ENCODE measurements around the gene SCUBE1.

Gene SCUBE1

DNA sequence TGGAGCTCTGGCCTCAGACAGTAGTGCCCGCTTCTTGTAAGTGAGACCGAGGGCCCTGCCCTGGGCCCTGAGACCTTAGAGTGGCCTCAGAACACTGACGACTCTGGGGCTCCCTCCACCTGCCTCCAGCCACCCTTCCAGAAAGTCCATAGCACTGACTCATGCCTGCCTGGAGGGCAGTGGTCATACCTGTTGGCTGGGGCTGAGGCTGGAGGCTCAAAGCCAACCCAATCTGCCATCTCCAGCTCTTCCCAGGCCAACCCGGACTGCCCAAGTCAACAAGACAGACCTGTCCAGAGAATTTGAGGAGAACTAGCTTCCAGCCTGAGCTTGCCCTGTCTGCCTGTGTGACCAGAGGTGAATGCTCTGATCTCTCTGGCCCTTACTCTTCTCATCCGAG is 89.3 kb downstream of the SCUBE1 start:
- no peak overlapping the region for H3K4me3 ChIP-seq (ENCODE audit: low read depth, low read length)
- no peak for DNase-seq (ENCODE audit: low read depth)
- TF ChIP-seq, protein P1, sequence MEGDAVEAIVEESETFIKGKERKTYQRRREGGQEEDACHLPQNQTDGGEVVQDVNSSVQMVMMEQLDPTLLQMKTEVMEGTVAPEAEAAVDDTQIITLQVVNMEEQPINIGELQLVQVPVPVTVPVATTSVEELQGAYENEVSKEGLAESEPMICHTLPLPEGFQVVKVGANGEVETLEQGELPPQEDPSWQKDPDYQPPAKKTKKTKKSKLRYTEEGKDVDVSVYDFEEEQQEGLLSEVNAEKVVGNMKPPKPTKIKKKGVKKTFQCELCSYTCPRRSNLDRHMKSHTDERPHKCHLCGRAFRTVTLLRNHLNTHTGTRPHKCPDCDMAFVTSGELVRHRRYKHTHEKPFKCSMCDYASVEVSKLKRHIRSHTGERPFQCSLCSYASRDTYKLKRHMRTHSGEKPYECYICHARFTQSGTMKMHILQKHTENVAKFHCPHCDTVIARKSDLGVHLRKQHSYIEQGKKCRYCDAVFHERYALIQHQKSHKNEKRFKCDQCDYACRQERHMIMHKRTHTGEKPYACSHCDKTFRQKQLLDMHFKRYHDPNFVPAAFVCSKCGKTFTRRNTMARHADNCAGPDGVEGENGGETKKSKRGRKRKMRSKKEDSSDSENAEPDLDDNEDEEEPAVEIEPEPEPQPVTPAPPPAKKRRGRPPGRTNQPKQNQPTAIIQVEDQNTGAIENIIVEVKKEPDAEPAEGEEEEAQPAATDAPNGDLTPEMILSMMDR (IDR thresholded peaks at IDR 0.05; ENCODE audit: low read depth, low read length, missing control alignments): no peak
- in situ Hi-C loops (cut with HindIII; ENCODE audit: low sequenced_read_pairs): no loop called here

- H3K4me3 ChIP-seq (ENCODE audit: low read depth, low read length): no peak overlapping the region
- no peak for DNase-seq (ENCODE audit: low read depth)
- in situ Hi-C loops (cut with HindIII; ENCODE audit: low sequenced_read_pairs): no loop called here
- TF ChIP-seq, protein P1 (IDR thresholded peaks at IDR 0.05; ENCODE audit: low read depth, low read length, missing control alignments): no peak
These were observed 90.9 kb downstream of the SCUBE1 start for GRCh38 chr22:43252319-43252718.

DNA sequence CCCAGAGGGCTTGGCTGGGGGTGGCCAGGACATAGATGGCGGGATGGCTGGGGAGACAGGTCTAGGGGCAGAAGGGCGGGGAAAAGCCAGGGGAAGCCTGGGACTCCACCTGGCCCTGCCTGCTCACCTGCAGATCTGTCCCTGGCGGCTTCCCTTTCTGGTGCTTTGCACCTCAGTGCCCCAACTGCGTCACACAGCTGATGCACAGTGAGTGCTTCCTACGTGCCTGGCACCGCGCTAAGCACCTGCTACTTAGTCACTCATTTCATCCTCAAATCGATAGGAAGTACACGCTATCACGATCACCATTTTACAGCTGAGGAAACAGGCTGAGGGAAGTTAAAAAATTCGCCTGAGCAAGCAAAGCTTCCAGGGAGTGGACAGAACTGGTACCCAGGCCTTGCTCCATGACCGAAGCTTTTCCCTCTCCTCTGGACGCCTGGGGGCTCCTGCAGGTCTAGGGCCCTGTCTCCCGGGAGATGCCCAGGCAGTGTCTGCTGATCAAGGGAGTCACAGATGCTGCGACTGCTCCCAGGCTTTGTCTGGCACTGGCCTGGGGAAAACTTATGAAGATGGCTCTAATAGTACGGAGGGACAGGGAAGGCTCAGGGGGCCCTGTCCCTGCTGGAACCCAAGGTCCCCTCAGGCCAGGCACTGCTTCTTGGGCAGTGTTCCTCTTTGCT is 93.2 kb downstream of the SCUBE1 start:
- H3K4me3 ChIP-seq (ENCODE audit: low read depth, low read length): no peak overlapping the region
- no peak for DNase-seq (ENCODE audit: low read depth)
- in situ Hi-C loops (cut with HindIII; ENCODE audit: low sequenced_read_pairs): no loop called here
- TF ChIP-seq, protein P1 (IDR thresholded peaks at IDR 0.05; ENCODE audit: low read depth, low read length, missing control alignments): no peak

GRCh38 chr22:43247546-43248260 is 95.5 kb downstream of the SCUBE1 start:
- no peak for DNase-seq (ENCODE audit: low read depth)
- in situ Hi-C loops (cut with HindIII; ENCODE audit: low sequenced_read_pairs): no loop called here

GRCh38 chr22:43246188-43246587 is 97.0 kb downstream of the SCUBE1 start:
- TF ChIP-seq, protein P1 (IDR thresholded peaks at IDR 0.05; ENCODE audit: low read depth, low read length, missing control alignments): no peak
- DNase-seq (ENCODE audit: low read depth): no peak
- no peak overlapping the region for H3K4me3 ChIP-seq (ENCODE audit: low read depth, low read length)
- in situ Hi-C loops (cut with HindIII; ENCODE audit: low sequenced_read_pairs): no loop called here

More at GRCh38 chr22:43247546-43248260, 95.5 kb downstream of the SCUBE1 start:
- TF ChIP-seq, protein P1 (IDR thresholded peaks at IDR 0.05; ENCODE audit: low read depth, low read length, missing control alignments): no peak
- no peak overlapping the region for H3K4me3 ChIP-seq (ENCODE audit: low read depth, low read length)

GRCh38 chr22:43245717-43246116 is 97.5 kb downstream of the SCUBE1 start:
- no peak overlapping the region for H3K4me3 ChIP-seq (ENCODE audit: low read depth, low read length)
- in situ Hi-C loops (cut with HindIII; ENCODE audit: low sequenced_read_pairs): no loop called here
- TF ChIP-seq, protein P1 (IDR thresholded peaks at IDR 0.05; ENCODE audit: low read depth, low read length, missing control alignments): no peak
- DNase-seq (ENCODE audit: low read depth): no peak

All from astrocyte of the cerebellum (primary cell).